Heart left ventricle (tissue), 16 donors: ENCODE measurements around the gene PCBP3. TPM values are rescaled to one million over a fixed set of nuclear protein-coding genes. Genes with fewer than 3 reads are reported as not detected.
A peak's percentile ranks its signal among the peaks of the same experiment; 100 is the strongest.

Experiments
- ATAC-seq, 4 donors: fragments of 200-7000 bp; cut with Tn5 transposase; one replicate each; pipeline ENCODE4 v1.9.1; 2020 to 2022; ENCODE audit warnings: moderate library complexity in 4 of 4, mild to moderate bottlenecking in 3 of 4, moderate number of reproducible peaks in 1 of 4
- DNase-seq, 5 donors: peaks; one replicate each; pipeline ENCODE4 v3.0.0-alpha.2; 2020
- H3K27ac ChIP-seq, 12 donors: fragments of 200-600 bp; sonication (generic) in 4 of 12; one replicate each; pipeline versions ENCODE4 v1.5.0 to v1.8.0; 2016 to 2022; ENCODE audit warnings: mild to moderate bottlenecking in 2 of 12
- H3K27me3 ChIP-seq, 9 donors: fragments of 200-600 bp; sonication (generic) in 2 of 9; one replicate each; pipeline versions ENCODE4 v1.5.1 to v1.8.0; 2016 to 2022; ENCODE audit warnings: mild to moderate bottlenecking in 3 of 9
- H3K36me3 ChIP-seq, 9 donors: fragments of 200-600 bp; sonication (generic) in 2 of 9; one replicate each; pipeline versions ENCODE4 v1.5.0 to v1.8.0; 2018 to 2022; ENCODE audit warnings: mild to moderate bottlenecking in 2 of 9
- H3K4me1 ChIP-seq, 12 donors: fragments of 200-600 bp; sonication (generic) in 4 of 12; one replicate each; pipeline versions ENCODE4 v1.5.0 to v1.8.0; 2016 to 2022; ENCODE audit warnings: mild to moderate bottlenecking in 3 of 12
- H3K4me3 ChIP-seq, 12 donors: fragments of 200-600 bp; sonication (generic) in 4 of 12; one replicate each; pipeline versions ENCODE4 v1.5.0 to v1.8.0; 2017 to 2022; ENCODE audit warnings: mild to moderate bottlenecking in 9 of 12, moderate library complexity in 4 of 12
- H3K9me3 ChIP-seq, 12 donors: fragments of 200-600 bp; sonication (generic) in 4 of 12; one replicate each; pipeline versions ENCODE4 v1.5.0 to v1.8.0; 2016 to 2022; ENCODE audit warnings: mild to moderate bottlenecking in 1 of 12
- POLR2A ChIP-seq, 2 donors: fragments of 450-650 bp; IDR thresholded peaks; one replicate each; pipeline ENCODE4 v1.6.1; 2017; ENCODE audit warnings: antibody characterized with exemption in 2 of 2, mild to moderate bottlenecking in 2 of 2, moderate library complexity in 2 of 2
- WGBS, 4 donors: extraction: QIAGEN DNeasy Blood & Tissue Kit in 2 of 4; methylation state at CpG; one replicate each; pipeline versions ENCODE4 v1.1.5 to v1.1.7; 2013 to 2018; 5-methylcytosine and 5-hydroxymethylcytosine counted together
- intact Hi-C, 10 donors: fragments of 100-400 bp; cut with DNase I; formaldehyde crosslinking; loops; one replicate each; pipeline versions ENCODE4 v1.11.1 to v1.14.2; 2022
- polyA plus RNA-seq, 2 donors: library from polyadenylated mRNA; stranded (reverse); fragments of 200-250 nt; gene quantifications; one replicate each; pipeline ENCODE4 v1.2.3, GENCODE V29; 2013
- total RNA-seq, 9 donors: library from RNA; depleted of rRNA in 2 of 9; stranded (reverse); fragments of >200 nt in 2 of 9; fragmentation: NEBNext Ultra II Directional in 3 of 9; extraction: Animal tissue kit (Norgen Biotek cat#: 25700) in 3 of 9; gene quantifications; one replicate each; pipeline versions ENCODE4 v1.1.0 to v1.2.4, GENCODE V29; 2016 to 2023
- TF ChIP-seq, protein P1 (sequence below), 12 donors: fragments of 200-600 bp; sonication (generic) in 4 of 12; IDR thresholded peaks; one replicate each; pipeline versions ENCODE4 v1.5.0 to v1.8.0; 2018 to 2022; ENCODE audit warnings: antibody characterized with exemption in 12 of 12, mild to moderate bottlenecking in 5 of 12
- donor health status: ischemic (EF 13 %, LVEDD 7.1; RV severe dilation, severe dysfunction).
- donor health status: healthy with polysubstance abuse.
- donor health status: DM: no; HTN: yes; CAD: no.
- donor health status: DM: no; HTN: no; CAD: no.
- donor health status: ischemic (EF 25% LVEDD 6.9; RV normal size, moderate dysfunction).
- donor health status: ischemic (EF 25% LVEDD 5.7; RV mildly dilated, moderate dysfunction).
- donor health status: healthy.
- donor health status: DM: yes; HTN: yes; CAD: no.
- donor health status: ischemic (EF 35%, LVEDD 5.7; RV mildly dilated, moderate dysfunction).
- donor health status: nonischemic (EF 11% LVEDD 7.7; RV severe dilation, severe dysfunction).
- donor health status: DM: yes; HTN: yes; CAD: no.
- donor health status: PGD.
- donor health status: ischemic (EF 29% LVEDD 5.4; RV normal size, mild dysfunction).
- donor health status: nonischemic (EF 23%, LVEDD 6.1; RV moderate dilation, normal function).

Gene PCBP3
- total and polyA plus RNA-seq, 11 donors, result 0.72 to 11.4 (median 2.5) TPM; not detected in 1

DNA sequence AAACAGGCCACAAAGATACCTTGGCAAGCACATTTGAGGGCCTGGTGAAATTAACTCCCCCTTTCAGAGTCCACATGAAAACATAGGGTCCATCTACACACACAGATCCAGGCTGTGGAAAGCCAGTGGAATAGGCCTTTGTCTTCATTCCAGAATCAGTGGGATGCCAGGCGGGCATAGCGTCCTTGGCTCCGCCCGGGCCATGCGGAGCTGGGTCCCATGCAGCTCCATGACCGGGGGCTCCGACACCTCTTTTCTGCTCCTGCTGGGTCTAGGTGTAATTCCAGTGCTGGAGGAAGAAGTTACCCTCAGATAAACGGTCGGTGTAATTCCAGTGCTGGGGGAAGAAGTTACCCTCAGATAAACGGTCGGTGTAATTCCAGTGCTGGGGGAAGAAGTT, 274.5 kb downstream of the PCBP3 start:
- no peak overlapping the region for H3K27ac ChIP-seq
- no peaks in the 10 kb centered on the region for H3K27me3 ChIP-seq
- H3K4me3 ChIP-seq, result no peak overlapping the region
- ATAC-seq (no peak), DNase-seq (peak in 1 of 5 donors; percentile 37)
- peaks cover 0 to 3% (median 0%) of the 10 kb centered on the region in 12 donors for H3K4me1 ChIP-seq
- H3K36me3 ChIP-seq, result no peaks in the 10 kb centered on the region
- TF ChIP-seq, protein P1, sequence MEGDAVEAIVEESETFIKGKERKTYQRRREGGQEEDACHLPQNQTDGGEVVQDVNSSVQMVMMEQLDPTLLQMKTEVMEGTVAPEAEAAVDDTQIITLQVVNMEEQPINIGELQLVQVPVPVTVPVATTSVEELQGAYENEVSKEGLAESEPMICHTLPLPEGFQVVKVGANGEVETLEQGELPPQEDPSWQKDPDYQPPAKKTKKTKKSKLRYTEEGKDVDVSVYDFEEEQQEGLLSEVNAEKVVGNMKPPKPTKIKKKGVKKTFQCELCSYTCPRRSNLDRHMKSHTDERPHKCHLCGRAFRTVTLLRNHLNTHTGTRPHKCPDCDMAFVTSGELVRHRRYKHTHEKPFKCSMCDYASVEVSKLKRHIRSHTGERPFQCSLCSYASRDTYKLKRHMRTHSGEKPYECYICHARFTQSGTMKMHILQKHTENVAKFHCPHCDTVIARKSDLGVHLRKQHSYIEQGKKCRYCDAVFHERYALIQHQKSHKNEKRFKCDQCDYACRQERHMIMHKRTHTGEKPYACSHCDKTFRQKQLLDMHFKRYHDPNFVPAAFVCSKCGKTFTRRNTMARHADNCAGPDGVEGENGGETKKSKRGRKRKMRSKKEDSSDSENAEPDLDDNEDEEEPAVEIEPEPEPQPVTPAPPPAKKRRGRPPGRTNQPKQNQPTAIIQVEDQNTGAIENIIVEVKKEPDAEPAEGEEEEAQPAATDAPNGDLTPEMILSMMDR (IDR thresholded peaks at IDR 0.05), result no peak
- TF ChIP-seq POLR2A (IDR thresholded peaks at IDR 0.05), result no peak
- H3K9me3 ChIP-seq, result no peaks in the 10 kb centered on the region
- WGBS, 4 donors, result 82 to 90% (median 89%) methylated on average over 11 of the region's 11 CpGs
- intact Hi-C loops, result no loop called here

DNA sequence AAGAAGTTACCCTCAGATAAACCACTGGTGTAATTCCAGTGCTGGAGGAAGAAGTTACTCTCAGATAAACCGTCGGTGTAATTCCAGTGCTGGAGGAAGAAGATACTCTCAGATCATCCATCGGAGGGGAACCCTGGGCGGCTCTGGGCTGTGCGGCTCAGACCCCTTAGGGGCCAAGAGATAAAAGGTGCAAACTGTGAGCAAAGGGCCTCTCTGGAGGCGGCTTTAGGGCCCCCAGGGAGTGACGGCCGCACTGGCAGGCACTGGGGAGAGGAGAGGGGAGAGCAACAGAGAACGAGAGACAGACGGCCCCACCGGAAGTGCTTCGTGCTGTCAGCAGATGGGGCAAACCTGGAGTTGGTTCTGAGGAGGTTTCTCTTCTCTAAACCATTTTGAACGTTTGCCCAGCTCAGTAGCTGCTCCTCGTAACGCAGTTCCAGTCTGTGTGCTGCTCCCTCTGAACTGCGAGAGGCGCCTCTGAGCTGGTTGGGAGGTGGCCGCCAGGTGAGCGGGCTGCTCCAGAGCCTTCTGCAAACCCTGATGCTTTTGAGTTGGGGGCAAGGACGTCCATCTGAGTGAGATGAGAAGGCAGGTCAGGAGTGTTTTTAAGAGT, 275.4 kb downstream of the PCBP3 start:
- 65 to 83% (median 74%) methylated on average over 20 of the region's 20 CpGs for WGBS, 4 donors
- no peaks in the 10 kb centered on the region for H3K9me3 ChIP-seq
- H3K36me3 ChIP-seq, result no peaks in the 10 kb centered on the region
- H3K27me3 ChIP-seq, result no peaks in the 10 kb centered on the region
- DNase-seq (peak in 1 of 5 donors; percentile 20), ATAC-seq (no peak)
- no peak overlapping the region for H3K27ac ChIP-seq
- H3K4me3 ChIP-seq, result no peak overlapping the region
- peaks cover 0 to 7% (median 0%) of the 10 kb centered on the region in 12 donors for H3K4me1 ChIP-seq
- TF ChIP-seq POLR2A (IDR thresholded peaks at IDR 0.05), result no peak
- TF ChIP-seq, protein P1 (IDR thresholded peaks at IDR 0.05), result no peak
- intact Hi-C loops, result no loop called here

- H3K9me3 ChIP-seq, result no peaks in the 10 kb centered on the region
- DNase-seq, result peak in 1 of 5 donors; percentile 21
- peaks cover 0 to 7% (median 0%) of the 10 kb centered on the region in 12 donors for H3K4me1 ChIP-seq
- no peak for ATAC-seq
- H3K36me3 ChIP-seq, result no peaks in the 10 kb centered on the region
- H3K27ac ChIP-seq, result no peak overlapping the region
- 78 to 90% (median 82%) methylated on average over 15 of the region's 15 CpGs for WGBS, 4 donors
- TF ChIP-seq, protein P1 (IDR thresholded peaks at IDR 0.05), result no peak
- no peak for TF ChIP-seq POLR2A (IDR thresholded peaks at IDR 0.05)
- H3K4me3 ChIP-seq, result no peak overlapping the region
- intact Hi-C loops, result no loop called here
- H3K27me3 ChIP-seq, result no peaks in the 10 kb centered on the region
Measured at GRCh38 chr21:45919593-45919992, 276.1 kb downstream of the PCBP3 start.

GRCh38 chr21:45920824-45921600, 277.5 kb downstream of the PCBP3 start:
- H3K4me1 ChIP-seq, result peaks cover 0 to 7% (median 0%) of the 10 kb centered on the region in 12 donors
- DNase-seq (no peak), ATAC-seq (no peak)
- WGBS, 4 donors, result 91 to 93% (median 92%) methylated on average over 8 of the region's 8 CpGs
- no peak overlapping the region for H3K4me3 ChIP-seq
- H3K27ac ChIP-seq, result no peak overlapping the region
- no peaks in the 10 kb centered on the region for H3K9me3 ChIP-seq
- H3K36me3 ChIP-seq, result no peaks in the 10 kb centered on the region
- no peak for TF ChIP-seq POLR2A (IDR thresholded peaks at IDR 0.05)
- TF ChIP-seq, protein P1 (IDR thresholded peaks at IDR 0.05), result no peak
- H3K27me3 ChIP-seq, result no peaks in the 10 kb centered on the region
- intact Hi-C loops, result loop anchor here in 5 of 10 donors (5.0 to 10.0 kb wide), 4 partner anchors 99 to 444 kb away; no protein-coding TSS in a partner anchor
